WTC11 (cell line): ENCODE measurements around the gene SLC25A48. TPM values are rescaled to one million over a fixed set of nuclear protein-coding genes. Genes with fewer than 3 reads are reported as not detected.

Experiments
- ATAC-seq: fragments of 200-7000 bp; cut with Tn5 transposase; 2 replicates; pipeline ENCODE4 v1.10.0; 2021; ENCODE audit warnings: mild to moderate bottlenecking, moderate library complexity
- CTCF ChIA-PET: fragments of 300-600 bp; sonication (Branson Sonifier 250); formaldehyde crosslinking; loops from one replicate; lab custom pipeline; 2021; ENCODE audit warnings: antibody characterized with exemption; lab: Charles Lee
- POLR2A ChIA-PET: fragments of 350-600 bp; sonication (Branson Sonifier 250); formaldehyde crosslinking; loops from one replicate; lab custom pipeline; 2021; ENCODE audit warnings: antibody characterized with exemption; lab: Charles Lee
- DNase-seq: peaks from one replicate; pipeline ENCODE4 v3.0.0; 2021; ENCODE audit warnings: low spot score
- H3K27ac Mint-ChIP-seq: 2 replicates; pipeline ENCODE4 v1.8.0; 2021; ENCODE audit warnings: mixed read lengths
- H3K27me3 Mint-ChIP-seq: 2 replicates; pipeline ENCODE4 v1.8.0; 2021; ENCODE audit warnings: low read depth, mild to moderate bottlenecking, moderate library complexity, mixed read lengths
- H3K36me3 Mint-ChIP-seq: 2 replicates; pipeline ENCODE4 v1.8.0; 2021; ENCODE audit warnings: mixed read lengths
- H3K4me1 Mint-ChIP-seq: 2 replicates; pipeline ENCODE4 v1.8.0; 2022; ENCODE audit warnings: mixed read lengths
- H3K4me3 Mint-ChIP-seq: 2 replicates; pipeline ENCODE4 v1.8.0; 2021; ENCODE audit warnings: mild to moderate bottlenecking, moderate library complexity, mixed read lengths
- H3K9me3 Mint-ChIP-seq: 2 replicates; pipeline ENCODE4 v1.8.0; 2021; ENCODE audit warnings: mixed read lengths
- AR ChIP-seq: fragments of 250-450 bp; sonication (Bioruptor Pico); IDR thresholded peaks from 2 replicates; pipeline ENCODE4 v1.9.0; 2021; ENCODE audit warnings: mild to moderate bottlenecking
- ATF6 ChIP-seq: sonication (generic); formaldehyde crosslinking; IDR thresholded peaks from 2 replicates; pipeline ENCODE4 v1.8.1; 2023; ENCODE audit warnings: mild to moderate bottlenecking, missing genetic modification reagents
- CBFB ChIP-seq: sonication (generic); formaldehyde crosslinking; IDR thresholded peaks from 2 replicates; pipeline ENCODE4 v1.8.1; 2022; ENCODE audit warnings: mild to moderate bottlenecking, low read depth, missing genetic modification reagents
- CREM ChIP-seq: sonication (generic); formaldehyde crosslinking; IDR thresholded peaks from 2 replicates; pipeline ENCODE4 v1.8.1; 2022; ENCODE audit warnings: mild to moderate bottlenecking, missing genetic modification reagents, moderate library complexity
- E2F1 ChIP-seq: sonication (generic); formaldehyde crosslinking; IDR thresholded peaks from 2 replicates; pipeline ENCODE4 v1.8.0; 2022; ENCODE audit warnings: mild to moderate bottlenecking, missing genetic modification reagents
- ESRRA ChIP-seq: sonication (generic); formaldehyde crosslinking; IDR thresholded peaks from 2 replicates; pipeline ENCODE4 v1.8.1; 2022; ENCODE audit warnings: mild to moderate bottlenecking, missing genetic modification reagents, borderline replicate concordance
- FOXP1 ChIP-seq: sonication (generic); formaldehyde crosslinking; IDR thresholded peaks from 2 replicates; pipeline ENCODE4 v1.8.0; 2022; ENCODE audit warnings: missing genetic modification reagents, mild to moderate bottlenecking, moderate library complexity, borderline replicate concordance
- HMGA2 ChIP-seq: fragments of 250-450 bp; sonication (Bioruptor Pico); IDR thresholded peaks from 2 replicates; pipeline ENCODE4 v1.4.0; 2021; ENCODE audit warnings: mild to moderate bottlenecking, moderate library complexity
- IRF1 ChIP-seq: sonication (generic); formaldehyde crosslinking; IDR thresholded peaks from 2 replicates; pipeline ENCODE4 v1.8.0; 2023; ENCODE audit warnings: missing genetic modification reagents
- MYBL2 ChIP-seq: sonication (generic); formaldehyde crosslinking; IDR thresholded peaks from 2 replicates; pipeline ENCODE4 v1.8.1; 2023; ENCODE audit warnings: mild to moderate bottlenecking, moderate library complexity, missing genetic modification reagents
- NFYB ChIP-seq: sonication (generic); formaldehyde crosslinking; conservative IDR thresholded peaks from 2 replicates; pipeline ENCODE4 v1.8.0; 2022; ENCODE audit warnings: low read depth, missing genetic modification reagents
- NR1H2 ChIP-seq: sonication (generic); formaldehyde crosslinking; IDR thresholded peaks from 2 replicates; pipeline ENCODE4 v1.9.0; 2021; ENCODE audit warnings: mild to moderate bottlenecking, moderate library complexity, missing genetic modification reagents
- PRDM15 ChIP-seq: sonication (generic); formaldehyde crosslinking; IDR thresholded peaks from 2 replicates; pipeline ENCODE4 v1.8.0; 2022; ENCODE audit warnings: missing genetic modification reagents
- SMAD3 ChIP-seq: sonication (generic); formaldehyde crosslinking; IDR thresholded peaks from 2 replicates; pipeline ENCODE4 v1.8.0; 2022; ENCODE audit warnings: missing genetic modification reagents, mild to moderate bottlenecking, borderline replicate concordance
- USF2 ChIP-seq: sonication (generic); formaldehyde crosslinking; IDR thresholded peaks from 2 replicates; pipeline ENCODE4 v1.8.1; 2023; ENCODE audit warnings: mild to moderate bottlenecking, missing genetic modification reagents, moderate library complexity
- ZNF138 ChIP-seq: sonication (generic); formaldehyde crosslinking; conservative IDR thresholded peaks from 2 replicates; pipeline ENCODE4 v1.8.1; 2022; ENCODE audit warnings: mild to moderate bottlenecking, moderate library complexity, missing genetic modification reagents
- ZNF416 ChIP-seq: fragments of 250-450 bp; sonication (Bioruptor Pico); IDR thresholded peaks from 2 replicates; pipeline ENCODE4 v1.9.0; 2021; ENCODE audit warnings: mild to moderate bottlenecking, inconsistent platforms
- total RNA-seq: library from RNA; stranded (reverse); gene quantifications from 3 replicates; pipeline ENCODE4 v1.2.3, GENCODE V29; 2021

Gene SLC25A48
- total RNA-seq, 1 experiment from 2014 or later = 1.1 TPM

GRCh38 chr5:135874461-135874860, 40.0 kb downstream of the SLC25A48 start:
- ChIA-PET POLR2A (no interaction called here), CTCF (interaction anchor here (0.8 to 2.6 kb wide), 11 partner anchors 17 to 362 kb away, joined by 3 to 11 read pairs (median 6); no protein-coding TSS in a partner anchor)
- Mint-ChIP-seq H3K4me1 (no peaks in the 10 kb centered on the region), H3K36me3 (no peaks in the 10 kb centered on the region), H3K4me3 (no peak overlapping the region), H3K27me3 (no peaks in the 10 kb centered on the region; the same call in 1 of the 2 replicates), H3K9me3 (no peaks in the 10 kb centered on the region), H3K27ac (no peak overlapping the region)
- ATAC-seq (no peak), DNase-seq (no peak)
- no peak for TF ChIP-seq USF2 (CRISPR knock-in tag)
- TF ChIP-seq FOXP1 = no peak

GRCh38 chr5:135875567-135875966, 41.1 kb downstream of the SLC25A48 start:
- POLR2A ChIA-PET = no interaction called here
- DNase-seq = no peak
- no peak overlapping the region for H3K27ac Mint-ChIP-seq
- TF ChIP-seq ZNF416 (CRISPR knock-in tag) (no peak), AR (CRISPR knock-in tag) (no peak), NFYB (CRISPR knock-in tag) (no peak), NR1H2 (CRISPR knock-in tag) (no peak), E2F1 (CRISPR knock-in tag) (no peak), ATF6 (no peak), CBFB (no peak), CREM (CRISPR knock-in tag) (no peak), ESRRA (CRISPR knock-in tag) (no peak), SMAD3 (no peak), MYBL2 (CRISPR knock-in tag) (no peak), HMGA2 (CRISPR knock-in tag) (no peak), IRF1 (CRISPR knock-in tag) (no peak), PRDM15 (no peak), ZNF138 (CRISPR knock-in tag) (no peak)
- no peak for ATAC-seq
- H3K4me3 Mint-ChIP-seq = no peak overlapping the region
- CTCF ChIA-PET = interaction anchor here (1.0 to 1.6 kb wide), 4 partner anchors 41 to 409 kb away, joined by 3 to 6 read pairs (median 4); partner anchors contain the start of gene SLC25A48
- H3K9me3 Mint-ChIP-seq = no peaks in the 10 kb centered on the region
- H3K27me3 Mint-ChIP-seq = no peaks in the 10 kb centered on the region
- H3K4me1 Mint-ChIP-seq = peaks cover 6% of the 10 kb centered on the region
- no peaks in the 10 kb centered on the region for H3K36me3 Mint-ChIP-seq
